Measurements from ENCODE around the gene FADS1.

GRCh38 chr11:61799665-61800284 is 17.0 kb downstream of the FADS1 start:
- TF ChIP-seq CTCF (IDR thresholded peaks at IDR 0.05) (no peak), POLR2A (IDR thresholded peaks at IDR 0.05) (no peak)

Data from esophagus squamous epithelium (tissue), 4 donors.